ENCODE results near the gene METTL2B. TPM values are rescaled to one million over a fixed set of nuclear protein-coding genes. Genes with fewer than 3 reads are reported as not detected.

The METTL2B gene
- total RNA-seq, result 29.9 and 35.1 TPM in 2 replicates

DNA sequence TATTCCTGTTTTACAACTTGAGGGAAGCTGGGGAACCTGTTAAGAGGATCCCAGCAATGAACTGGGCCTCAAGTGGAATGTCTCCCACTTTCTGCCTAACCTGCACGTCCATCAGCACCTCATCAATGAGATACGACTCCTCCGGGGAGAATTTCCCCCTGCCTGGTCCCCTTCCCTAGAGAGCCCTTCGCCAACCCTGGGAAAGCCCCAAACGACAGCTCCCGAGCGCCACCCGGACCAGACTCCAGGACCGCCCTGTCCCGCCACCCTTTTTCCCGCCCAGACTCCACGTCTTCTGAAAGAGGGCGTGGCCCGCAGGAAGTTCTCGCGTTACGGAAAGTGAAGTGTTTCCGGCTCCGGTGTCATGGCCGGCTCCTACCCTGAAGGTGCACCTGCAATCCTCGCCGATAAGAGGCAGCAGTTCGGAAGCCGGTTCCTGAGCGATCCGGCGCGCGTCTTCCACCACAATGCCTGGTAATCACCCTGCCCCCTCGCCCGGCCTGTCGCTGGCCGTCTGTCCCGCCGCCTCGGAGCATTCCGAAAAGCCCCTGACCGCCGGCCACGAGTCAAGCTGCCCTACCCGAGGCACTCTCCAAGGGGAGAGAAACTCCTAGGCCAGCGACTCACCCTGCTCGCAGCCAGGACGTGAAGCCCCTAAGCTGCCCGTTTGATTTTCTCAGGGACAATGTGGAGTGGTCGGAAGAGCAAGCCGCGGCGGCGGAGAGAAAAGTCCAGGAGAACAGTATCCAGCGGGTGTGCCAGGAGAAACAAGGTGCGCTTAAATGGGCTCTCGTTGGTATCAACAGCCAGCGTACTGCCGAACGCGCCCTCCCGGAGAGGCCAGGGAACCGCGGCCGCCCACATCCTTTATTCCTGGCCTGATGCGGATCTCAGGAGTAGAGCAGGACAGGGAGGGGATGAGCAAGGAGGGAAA, at the start of gene METTL2B:
Gene METTL2B (plus strand): TSS at position 347 of the 934 bp plus-strand sequence. CDS start 18 bp downstream, at position 365.

GRCh38 chr7:128455543-128456254, 20.8 kb upstream of the METTL2B start, which contains the start of gene HILPDA:
Gene HILPDA, plus strand, starts transcription at chr7:128455878. Its CDS starts 1,391 bp downstream, at chr7:128457269.

Small RNA genes lying within 50 kb of the gene (small RNA-seq; reads per million reads assigned to genes)
- gene AC010655.1 (not detected), gene AC010655.2 (not detected), gene RF00017 (not detected), gene RNU7-54P (not detected)

Other genes starting within 250 kb of the METTL2B start
- 0.11 TPM in 1 of 2 replicates, not detected in the other for gene LEP, start 235.5 kb upstream of the METTL2B start, total RNA-seq
- gene RBM28, start 132.8 kb upstream of the METTL2B start, total RNA-seq, result 15.7 and 16.1 TPM in 2 replicates
- gene PRRT4, start 115.1 kb upstream of the METTL2B start, total RNA-seq, result 0.11 TPM in 1 of 2 replicates, not detected in the other
- 31.2 and 36.2 TPM in 2 replicates for gene IMPDH1, start 66.8 kb upstream of the METTL2B start, total RNA-seq
- 12.2 and 14.1 TPM in 2 replicates for gene HILPDA, start 20.9 kb upstream of the METTL2B start, total RNA-seq
- 2.2 and 2.7 TPM in 2 replicates for gene GARIN1A, start 195.5 kb downstream of the METTL2B start, total RNA-seq